BJ (cell line): ENCODE measurements around the gene TMEM31. TPM values are rescaled to one million over a fixed set of nuclear protein-coding genes. Genes with fewer than 3 reads are reported as not detected.

Experiments used
- CTCF ChIA-PET: fragments of 350-600 bp; formaldehyde crosslinking; extraction: SDS; loops from one replicate; lab custom pipeline; 2021; ENCODE audit warnings: antibody characterized with exemption, inconsistent platforms; lab: Yijun Ruan, JAX
- POLR2A ChIA-PET: fragments of 300-600 bp; sonication (Branson Sonifier 250); formaldehyde crosslinking; extraction: SDS; loops from one replicate; lab custom pipeline; 2021; ENCODE audit warnings: antibody characterized with exemption; lab: Charles Lee
- DNase-seq: peaks from one replicate; pipeline ENCODE4 v3.0.0-alpha.2; 2011; ENCODE audit warnings: low read depth
- H3K27me3 ChIP-seq: 2 replicates; pipeline ENCODE4 v1.6.0; 2011; ENCODE audit warnings: low read length; ENCODE audit not compliant: control insufficient read depth, insufficient read depth
- H3K36me3 ChIP-seq: 2 replicates; pipeline ENCODE4 v1.5.1; 2011; ENCODE audit warnings: low read length; ENCODE audit not compliant: control insufficient read depth, insufficient read depth
- H3K4me3 ChIP-seq: 2 replicates; pipeline ENCODE4 v1.5.1; 2011; ENCODE audit warnings: low read depth, mild to moderate bottlenecking, control low read depth, low read length
- CTCF ChIP-seq: IDR thresholded peaks from 2 replicates; pipeline ENCODE4 v1.5.1; 2011; ENCODE audit warnings: low read depth, mild to moderate bottlenecking, control low read depth, inconsistent platforms, low read length, moderate library complexity; ENCODE audit not compliant: insufficient read depth
- polyA plus RNA-seq: library from polyadenylated mRNA; depleted of rRNA; stranded (reverse); fragments of >200 nt; gene quantifications from 2 replicates; pipeline ENCODE4 v1.2.3, GENCODE V29; 2011

Gene TMEM31
- polyA plus RNA-seq, 1 experiment: 0.16 TPM

GRCh38 chrX:103739421-103739820 lies 28.7 kb downstream of the TMEM31 start:
- ChIA-PET CTCF (interaction anchor here (1.3 kb wide), 1 partner anchor 35 kb away, joined by 3 read pairs; no protein-coding TSS in a partner anchor), POLR2A (no interaction called here)
- no peak overlapping the region for H3K4me3 ChIP-seq
- no peaks in the 10 kb centered on the region for H3K27me3 ChIP-seq
- no peak for TF ChIP-seq CTCF
- DNase-seq: no peak
- H3K36me3 ChIP-seq: no peaks in the 10 kb centered on the region

- H3K4me3 ChIP-seq: no peak overlapping the region
- ChIA-PET POLR2A (no interaction called here), CTCF (interaction anchor here (0.8 kb wide), 1 partner anchor 31 kb away, joined by 3 read pairs; no protein-coding TSS in a partner anchor)
- TF ChIP-seq CTCF: no peak
- no peaks in the 10 kb centered on the region for H3K27me3 ChIP-seq
- no peaks in the 10 kb centered on the region for H3K36me3 ChIP-seq
- no peak for DNase-seq
These were observed 31.2 kb downstream of the TMEM31 start for GRCh38 chrX:103741879-103742278.

GRCh38 chrX:103742339-103742738 lies 31.6 kb downstream of the TMEM31 start:
- DNase-seq: no peak
- CTCF ChIA-PET: no interaction called here
- H3K27me3 ChIP-seq: no peaks in the 10 kb centered on the region

GRCh38 chrX:103747163-103747562 lies 36.5 kb downstream of the TMEM31 start:
- H3K4me3 ChIP-seq: no peak overlapping the region
- CTCF ChIA-PET: interaction anchor here (0.5 to 1.5 kb wide), 3 partner anchors 26 to 212 kb away, joined by 3 to 5 read pairs (median 3); no protein-coding TSS in a partner anchor
- POLR2A ChIA-PET: interaction anchor here (0.6 kb wide), 1 partner anchor 45 kb away, joined by 3 read pairs; no protein-coding TSS in a partner anchor

More at GRCh38 chrX:103742339-103742738, 31.6 kb downstream of the TMEM31 start:
- TF ChIP-seq CTCF: no peak
- POLR2A ChIA-PET: no interaction called here
- H3K36me3 ChIP-seq: no peaks in the 10 kb centered on the region
- no peak overlapping the region for H3K4me3 ChIP-seq

GRCh38 chrX:103754401-103754800 lies 43.7 kb downstream of the TMEM31 start:
- no peak overlapping the region for H3K4me3 ChIP-seq

More at GRCh38 chrX:103747163-103747562, 36.5 kb downstream of the TMEM31 start:
- H3K36me3 ChIP-seq: no peaks in the 10 kb centered on the region
- no peaks in the 10 kb centered on the region for H3K27me3 ChIP-seq
- TF ChIP-seq CTCF: no peak
- no peak for DNase-seq

More at GRCh38 chrX:103754401-103754800, 43.7 kb downstream of the TMEM31 start:
- ChIA-PET CTCF (interaction anchor here (1.0 kb wide), 1 partner anchor 43 kb away, joined by 4 read pairs; no protein-coding TSS in a partner anchor), POLR2A (no interaction called here)
- Histone ChIP-seq H3K36me3 (no peaks in the 10 kb centered on the region), H3K27me3 (no peaks in the 10 kb centered on the region)
- DNase-seq: no peak
- TF ChIP-seq CTCF: no peak
